Femur (tissue), 1 donor: ENCODE measurements around the gene SERPIND1.

ENCODE experiments used
- DNase-seq: peaks from one replicate; pipeline ENCODE4 v3.0.0-alpha.2; 2017

SERPIND1 gene

GRCh38 chr22:20793748-20794649 lies 20.1 kb downstream of the SERPIND1 start:
- no peak for DNase-seq

DNA sequence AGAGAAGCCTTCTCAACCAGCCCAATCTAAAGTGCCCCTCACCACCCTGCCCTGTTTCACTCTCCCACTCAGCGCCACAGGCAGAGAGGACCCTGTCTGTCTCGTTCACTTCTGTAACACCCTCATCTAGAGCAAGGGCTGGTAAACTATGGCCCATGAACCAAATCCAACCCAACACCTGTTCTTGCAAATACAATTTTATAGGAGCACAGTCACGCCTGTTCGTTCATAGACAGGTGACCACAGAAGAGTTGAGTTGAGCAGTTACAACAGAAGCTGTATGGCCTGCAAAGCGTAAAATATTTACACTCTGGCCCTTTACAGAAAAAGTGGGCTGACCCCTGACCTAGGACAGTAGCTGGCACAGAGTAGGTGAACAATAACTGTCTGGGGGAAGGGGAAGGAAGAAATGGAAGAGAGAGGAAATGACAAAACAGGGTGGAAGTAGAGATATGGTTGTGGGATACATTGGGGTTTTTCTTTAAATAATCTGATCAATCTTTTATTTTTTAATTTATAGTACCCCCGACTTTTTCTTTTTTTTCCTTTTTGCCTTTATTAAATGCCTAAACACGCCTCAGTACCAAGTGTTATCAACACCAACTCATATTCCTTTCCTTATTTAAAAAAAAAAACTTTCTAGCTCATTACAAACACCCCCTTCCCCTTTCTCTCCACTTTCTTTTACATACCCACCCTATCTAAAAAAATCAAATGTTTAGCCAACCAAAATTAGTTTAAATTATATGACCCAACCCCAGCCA lies 20.9 kb downstream of the SERPIND1 start:
- DNase-seq: no peak

DNA sequence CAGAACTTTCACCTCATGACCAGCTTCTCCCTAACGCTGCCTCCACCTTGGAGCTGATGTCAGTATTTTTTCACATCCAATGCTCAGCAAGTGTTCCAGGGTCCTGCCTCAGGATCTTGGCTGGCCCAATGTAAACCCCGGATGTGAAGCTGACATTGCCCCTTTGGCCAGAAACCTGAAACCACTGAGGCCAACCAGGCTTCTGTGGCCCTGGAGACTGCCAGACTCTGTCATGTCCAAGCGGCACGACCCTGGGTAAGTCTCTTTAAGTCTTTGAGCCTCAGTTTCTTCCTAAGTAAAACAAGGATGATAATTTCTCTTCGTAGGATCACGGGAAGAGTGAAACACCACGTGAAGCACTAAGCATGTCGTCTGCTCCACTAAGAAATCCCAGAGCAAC lies 22.8 kb downstream of the SERPIND1 start:
- DNase-seq: no peak

DNA sequence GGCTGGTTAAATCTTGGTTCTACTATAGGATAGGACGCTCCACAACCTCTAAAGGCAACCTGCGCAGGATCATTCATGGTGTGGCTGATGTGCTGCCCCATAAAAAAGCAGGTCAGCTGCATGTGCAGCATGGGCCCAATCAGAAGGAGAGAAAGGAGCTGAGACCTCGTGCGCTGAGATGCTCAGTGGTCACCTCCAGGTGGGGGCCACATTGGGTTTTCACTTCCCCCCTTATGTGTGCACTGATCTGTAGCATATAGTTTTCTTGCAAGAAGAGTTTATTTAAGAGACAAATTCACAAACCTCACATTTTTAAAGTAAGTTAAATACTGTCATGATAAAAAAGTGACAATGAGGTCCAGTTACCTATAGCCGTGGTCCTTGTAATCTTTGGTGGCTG lies 24.3 kb downstream of the SERPIND1 start:
- no peak for DNase-seq

GRCh38 chr22:20798974-20799373 lies 25.1 kb downstream of the SERPIND1 start:
- DNase-seq: no peak

- no peak for DNase-seq
These were observed 25.5 kb downstream of the SERPIND1 start for GRCh38 chr22:20799449-20799848.

DNA sequence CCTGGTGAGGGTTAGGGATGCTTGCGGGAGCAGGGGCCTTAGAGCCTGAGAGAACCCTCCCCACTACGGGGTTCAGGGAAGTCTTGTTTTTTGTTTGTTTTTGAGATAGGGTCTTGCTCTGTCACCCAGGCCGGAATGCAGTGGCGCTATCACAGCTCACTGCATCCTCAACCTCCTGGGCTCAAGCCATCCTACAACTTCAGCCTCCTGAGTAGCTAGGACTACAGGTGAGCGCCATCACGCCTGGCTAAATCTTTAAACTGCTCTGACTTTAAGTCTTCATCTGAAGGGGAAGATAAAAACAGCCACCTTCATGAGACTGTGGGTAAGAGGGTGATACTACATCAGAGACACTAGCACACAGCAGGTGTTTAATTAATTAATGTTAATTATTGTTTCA lies 28.5 kb downstream of the SERPIND1 start:
- no peak for DNase-seq

- DNase-seq: no peak
These were observed 29.1 kb downstream of the SERPIND1 start for GRCh38 chr22:20802922-20803553.

GRCh38 chr22:20803696-20804324 lies 29.9 kb downstream of the SERPIND1 start:
- DNase-seq: peak; percentile 44

DNA sequence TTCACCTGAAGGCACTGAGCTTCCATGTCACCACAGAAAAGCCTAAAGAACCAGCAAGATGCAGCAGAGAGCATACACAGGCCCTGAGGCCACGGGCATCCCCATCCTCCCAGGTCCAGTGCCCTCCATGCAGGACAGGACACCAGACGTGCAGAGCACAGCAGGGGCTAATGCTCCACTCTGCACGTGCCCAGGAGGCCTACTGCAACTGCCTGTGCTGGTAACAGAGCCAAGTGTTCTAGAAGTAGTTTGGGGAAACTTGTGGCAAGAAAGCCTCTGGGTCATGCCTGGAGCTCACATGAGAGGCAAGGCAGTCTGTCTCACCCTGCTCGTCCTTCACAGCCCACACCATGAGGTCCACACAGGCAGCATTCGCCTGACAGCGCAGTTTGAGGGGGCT lies 30.7 kb downstream of the SERPIND1 start:
- DNase-seq: no peak

DNA sequence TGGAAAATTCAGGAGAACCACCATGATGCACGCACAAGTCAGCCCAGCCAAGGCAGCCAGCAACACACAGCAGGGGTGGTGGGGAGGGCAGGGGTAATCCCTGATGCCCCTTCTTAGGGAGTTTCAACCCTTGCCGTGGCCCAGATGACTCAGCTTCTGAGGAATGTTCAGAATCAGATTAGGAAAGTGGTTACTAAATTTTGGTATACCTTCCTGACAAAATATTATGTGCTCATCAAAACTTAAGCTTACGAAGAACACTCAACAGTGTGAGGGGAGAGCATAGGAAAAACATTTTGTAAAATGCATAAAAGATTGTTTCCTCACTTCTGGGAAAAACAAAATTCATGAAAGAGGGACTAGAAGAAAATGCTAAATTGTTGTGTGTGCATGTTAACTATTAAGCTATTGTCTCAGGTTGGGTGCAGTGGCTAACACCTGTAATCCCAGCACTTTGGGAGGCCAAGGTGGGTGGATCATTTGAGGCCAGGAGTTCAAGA lies 32.1 kb downstream of the SERPIND1 start:
- no peak for DNase-seq

GRCh38 chr22:20807315-20807752 lies 33.4 kb downstream of the SERPIND1 start:
- no peak for DNase-seq

GRCh38 chr22:20808844-20809243 lies 34.9 kb downstream of the SERPIND1 start:
- DNase-seq: no peak

- DNase-seq: no peak
These were observed 35.7 kb downstream of the SERPIND1 start for GRCh38 chr22:20809538-20810185.

- DNase-seq: no peak
These were observed 36.7 kb downstream of the SERPIND1 start for GRCh38 chr22:20810645-20811044.

DNA sequence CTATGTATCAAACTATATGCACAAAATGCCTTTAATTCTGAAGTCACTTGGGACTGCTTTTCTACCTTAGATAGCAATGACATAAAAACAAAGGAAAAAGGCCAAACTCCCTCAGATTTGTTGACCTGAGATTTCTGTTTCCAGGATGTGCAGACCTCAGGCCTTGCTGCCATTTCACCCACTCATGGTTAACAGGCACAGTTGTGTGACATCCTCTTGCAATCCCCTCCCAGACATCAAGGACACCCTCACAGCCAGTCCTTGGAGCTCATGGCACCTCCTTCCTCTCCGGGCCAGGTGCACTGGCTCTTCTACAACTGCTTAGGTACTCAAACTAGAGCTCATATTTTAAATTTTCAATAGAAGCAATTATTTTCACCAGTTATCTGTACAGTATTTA lies 37.3 kb downstream of the SERPIND1 start:
- DNase-seq: no peak

DNA sequence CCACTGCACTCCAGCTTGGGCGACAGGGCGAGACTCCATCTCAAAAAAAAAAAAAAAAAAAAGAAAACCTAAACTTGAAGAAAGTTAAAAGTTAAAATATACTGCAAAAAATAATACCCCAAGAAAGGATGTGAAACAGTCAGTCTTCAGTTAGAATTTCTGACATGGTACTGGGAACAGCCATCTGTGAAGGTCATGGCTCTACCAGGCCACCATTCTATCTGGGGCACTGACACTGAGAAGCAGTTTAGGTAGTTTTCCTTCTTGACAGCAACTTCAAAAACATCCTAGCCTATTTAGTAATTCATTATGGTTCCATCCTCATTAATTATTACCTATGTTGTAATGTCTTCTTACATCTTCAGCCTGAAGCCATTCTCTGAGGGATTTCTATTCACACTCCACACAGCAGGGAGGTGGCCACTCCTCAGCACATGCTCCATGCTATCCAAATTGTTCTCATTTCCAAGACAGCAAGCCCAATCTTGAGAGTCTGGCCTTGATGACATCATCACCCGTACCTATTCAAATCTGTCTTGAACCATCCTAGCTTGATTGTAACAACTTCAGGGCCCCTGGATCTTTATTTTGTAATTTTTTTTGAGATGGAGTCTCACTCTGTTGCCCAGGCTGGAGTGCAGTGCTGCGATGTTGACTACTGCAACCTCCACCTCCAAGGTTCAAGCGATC lies 38.2 kb downstream of the SERPIND1 start:
- DNase-seq: no peak

- no peak for DNase-seq
These were observed 39.1 kb downstream of the SERPIND1 start for GRCh38 chr22:20813056-20813455.

DNA sequence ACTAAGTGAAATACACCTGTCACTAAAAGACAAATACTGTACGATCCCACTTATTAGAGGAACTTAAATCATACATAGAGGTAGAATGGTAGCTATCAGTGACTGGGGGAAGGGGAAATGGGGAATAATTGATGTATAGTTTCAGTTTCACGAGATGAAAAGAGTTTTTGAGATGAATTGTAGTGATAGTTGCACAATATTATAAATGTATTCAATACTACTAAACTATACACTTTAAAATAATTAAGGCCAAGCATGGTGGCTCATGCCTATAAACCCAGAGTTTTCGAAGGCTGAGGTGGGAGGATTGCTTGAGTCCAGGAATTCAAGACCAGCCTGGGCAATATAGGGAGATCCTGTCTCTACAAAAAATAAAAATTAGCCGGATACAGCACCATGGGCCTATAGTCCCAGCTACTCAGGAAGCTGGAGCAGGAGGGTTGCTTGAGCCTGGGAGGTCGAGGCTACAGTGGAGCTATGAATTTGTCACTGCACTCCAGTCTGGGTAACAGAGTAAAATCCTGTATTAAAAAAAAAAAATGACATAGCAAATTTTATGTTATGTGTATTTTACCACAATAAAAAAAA lies 40.4 kb downstream of the SERPIND1 start:
- DNase-seq: no peak

- no peak for DNase-seq
These were observed 41.7 kb downstream of the SERPIND1 start for GRCh38 chr22:20815477-20816050.

DNA sequence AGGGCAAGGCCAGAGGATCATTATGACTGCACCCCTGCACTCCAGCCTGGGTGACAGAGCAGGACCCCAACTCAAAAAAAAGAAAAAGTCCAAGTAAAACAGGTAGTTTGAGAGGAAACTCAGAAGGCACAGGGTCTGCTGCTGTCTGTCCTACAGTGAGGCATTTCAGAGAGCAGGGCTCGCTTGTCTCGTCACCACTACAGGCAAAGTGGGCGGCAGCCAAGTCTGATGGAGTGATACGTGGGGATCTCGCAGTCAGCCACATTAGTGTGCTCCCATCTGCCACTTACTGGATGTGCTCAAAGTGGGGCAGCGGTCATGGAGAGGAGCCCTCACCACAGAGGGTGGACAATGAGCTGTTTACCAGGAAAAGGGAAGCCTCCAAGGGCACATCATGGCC lies 42.6 kb downstream of the SERPIND1 start:
- DNase-seq: no peak
